CD1c-positive myeloid dendritic cell (primary cell): ENCODE data around the gene MKRN2.
"Not testable (repeated sequence)": the region's sequence is repeated elsewhere in the genome, so short reads cannot be mapped to it uniquely, and the experiment has no call there.

Source experiments
- DNase-seq: peaks from one replicate; pipeline ENCODE4 v3.0.0-alpha.2; 2016; ENCODE audit errors: extremely low spot score

The MKRN2 gene

GRCh38 chr3:12556690-12557472 lies at the start of gene MKRN2:
MKRN2 (plus strand) TSS chr3:12557087; CDS start chr3:12557151, 64 bp downstream.
- DNase-seq = peak; percentile 95

- no peak for DNase-seq
These were observed 49.2 kb upstream of the MKRN2 start for GRCh38 chr3:12507591-12508281.

- no peak for DNase-seq
These were observed 48.6 kb upstream of the MKRN2 start for GRCh38 chr3:12508291-12508700.

- no peak for DNase-seq
These were observed 47.4 kb upstream of the MKRN2 start for GRCh38 chr3:12509466-12509865.

- no peak for DNase-seq
These were observed 44.3 kb upstream of the MKRN2 start for GRCh38 chr3:12512534-12513118.

- DNase-seq = no peak
These were observed 43.0 kb upstream of the MKRN2 start for GRCh38 chr3:12513694-12514446.

- no peak for DNase-seq
These were observed 41.3 kb upstream of the MKRN2 start for GRCh38 chr3:12515631-12516030.

GRCh38 chr3:12516873-12517272 lies 40.0 kb upstream of the MKRN2 start:
- DNase-seq = no peak

GRCh38 chr3:12518261-12519028 lies 38.4 kb upstream of the MKRN2 start:
- no peak for DNase-seq

- no peak for DNase-seq
These were observed 35.9 kb upstream of the MKRN2 start for GRCh38 chr3:12521010-12521409.

GRCh38 chr3:12522721-12523120 lies 34.2 kb upstream of the MKRN2 start:
- DNase-seq = no peak

- no peak for DNase-seq
These were observed 29.1 kb upstream of the MKRN2 start for GRCh38 chr3:12527757-12528143.

- no peak for DNase-seq
These were observed 24.7 kb upstream of the MKRN2 start for GRCh38 chr3:12532182-12532581.

GRCh38 chr3:12536423-12536822 lies 20.5 kb upstream of the MKRN2 start:
- DNase-seq = no peak

GRCh38 chr3:12541625-12542024 lies 15.3 kb upstream of the MKRN2 start:
- no peak for DNase-seq

- DNase-seq = not testable (repeated sequence)
These were observed 13.4 kb upstream of the MKRN2 start for GRCh38 chr3:12543497-12543896.

- DNase-seq = no peak
These were observed 12.0 kb upstream of the MKRN2 start for GRCh38 chr3:12544652-12545472.

GRCh38 chr3:12545473-12545791 lies 11.5 kb upstream of the MKRN2 start, which contains the start of gene MKRN2OS:
MKRN2OS (minus strand) TSS chr3:12545499; CDS start chr3:12545464, 35 bp downstream.
- no peak for DNase-seq

- DNase-seq = no peak
These were observed 6.7 kb upstream of the MKRN2 start for GRCh38 chr3:12549971-12550760.

- DNase-seq = no peak
These were observed 2.9 kb upstream of the MKRN2 start for GRCh38 chr3:12553921-12554391.
